GM18951 (cell line): ENCODE results near the gene CDON.

Experiments used
- POLR2A ChIP-seq: IDR thresholded peaks from 4 replicates; pipeline ENCODE4 v1.6.1; 2011; ENCODE audit warnings: mild to moderate bottlenecking; ENCODE audit not compliant: insufficient read length, insufficient read depth; ENCODE audit errors: extremely low read depth
- in situ Hi-C: fragments of 300-500 bp; cut with MboI; formaldehyde crosslinking; loops from one replicate; pipeline ENCODE4 v1.12.0; 2022; ENCODE audit warnings: low sequenced_read_pairs, mixed read lengths, inconsistent platforms; ENCODE audit not compliant: unreplicated experiment

The CDON gene

GRCh38 chr11:125941267-125941618 lies 121.4 kb downstream of the CDON start:
- in situ Hi-C loops: no loop called here

DNA sequence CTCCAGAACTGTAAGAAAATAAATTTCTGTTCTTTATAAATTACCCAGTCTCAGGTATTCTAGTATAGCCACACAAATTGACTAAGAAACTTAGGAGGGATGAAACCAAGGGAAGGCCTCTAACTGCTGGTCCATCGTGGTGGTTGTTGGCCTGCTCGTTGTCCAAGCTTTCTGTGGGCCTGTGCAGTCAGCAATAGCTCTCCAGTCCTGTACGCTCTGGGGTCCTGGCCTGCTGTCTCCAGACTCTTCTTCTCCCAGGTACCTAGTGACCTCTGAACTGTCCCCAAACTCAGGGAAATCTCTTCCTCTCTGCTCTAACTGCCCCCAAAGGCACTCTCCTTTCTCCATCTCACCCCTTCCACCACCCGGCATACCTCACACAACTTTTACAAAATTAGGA lies 122.5 kb downstream of the CDON start:
- no peak for TF ChIP-seq POLR2A
- in situ Hi-C loops: no loop called here

More at GRCh38 chr11:125941267-125941618, 121.4 kb downstream of the CDON start:
- no peak for TF ChIP-seq POLR2A

DNA sequence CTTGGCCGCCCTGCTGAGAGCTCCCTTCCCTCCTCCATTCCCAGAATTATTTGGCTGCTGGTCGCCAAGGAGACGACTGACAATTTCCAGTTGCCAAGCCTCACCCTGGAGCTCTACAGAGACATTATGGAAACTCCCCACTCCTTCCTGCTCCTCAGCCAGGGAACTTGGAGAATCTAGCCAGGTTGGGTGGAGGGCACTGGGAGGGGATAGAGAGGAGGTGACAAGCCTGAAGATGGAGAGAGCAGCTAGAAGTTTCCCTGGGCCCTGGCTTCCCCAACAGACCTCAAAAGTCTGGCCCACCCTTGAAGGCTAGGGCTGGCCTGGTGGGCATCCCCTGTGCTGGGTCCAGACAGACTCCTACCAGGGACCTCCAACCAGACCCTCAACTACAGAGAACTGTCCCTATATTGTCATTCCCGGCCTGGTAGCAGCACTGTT lies 123.6 kb downstream of the CDON start:
- in situ Hi-C loops: no loop called here
- no peak for TF ChIP-seq POLR2A

DNA sequence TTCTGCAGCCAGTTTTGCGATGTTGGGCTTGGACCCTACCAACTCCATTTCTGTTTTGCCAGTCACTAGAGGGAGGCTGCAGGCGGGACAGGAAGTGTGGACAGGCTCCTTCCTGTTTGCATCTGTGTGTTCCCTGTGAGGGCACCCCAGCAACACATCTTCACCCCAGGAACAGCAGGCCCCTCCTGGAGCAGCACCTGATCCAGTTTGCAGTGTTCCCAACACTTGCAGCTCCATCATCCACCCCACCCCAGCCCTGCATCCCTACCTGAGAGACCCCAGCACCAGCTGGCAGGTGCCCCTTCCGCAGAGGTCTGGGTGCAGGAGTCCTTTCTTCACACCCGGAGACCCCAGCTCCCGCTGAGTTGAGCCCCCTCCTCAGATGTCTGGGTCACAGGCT lies 124.2 kb downstream of the CDON start:
- in situ Hi-C loops: no loop called here
- TF ChIP-seq POLR2A: no peak

GRCh38 chr11:125935618-125936199 lies 127.0 kb downstream of the CDON start:
- in situ Hi-C loops: no loop called here
- no peak for TF ChIP-seq POLR2A

DNA sequence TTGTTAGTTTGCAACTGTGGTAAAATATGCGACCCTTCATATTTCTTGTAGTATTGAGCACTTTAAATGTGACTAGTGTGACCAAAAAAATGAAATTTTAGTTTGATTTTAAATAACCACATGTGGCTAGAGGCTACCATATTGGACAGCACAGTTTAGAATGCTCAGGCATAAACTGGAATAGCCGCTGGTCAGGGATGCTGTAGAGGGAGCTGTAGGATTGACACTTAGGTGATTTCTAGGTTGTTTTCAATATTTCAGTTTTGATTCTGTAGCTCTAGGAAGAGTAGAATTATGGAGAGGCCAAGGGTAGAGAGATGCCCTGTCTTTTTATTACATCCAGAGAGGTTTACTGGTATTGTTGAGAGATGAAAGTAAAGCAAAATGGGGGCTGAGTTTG lies 127.6 kb downstream of the CDON start:
- no peak for TF ChIP-seq POLR2A
- in situ Hi-C loops: no loop called here

DNA sequence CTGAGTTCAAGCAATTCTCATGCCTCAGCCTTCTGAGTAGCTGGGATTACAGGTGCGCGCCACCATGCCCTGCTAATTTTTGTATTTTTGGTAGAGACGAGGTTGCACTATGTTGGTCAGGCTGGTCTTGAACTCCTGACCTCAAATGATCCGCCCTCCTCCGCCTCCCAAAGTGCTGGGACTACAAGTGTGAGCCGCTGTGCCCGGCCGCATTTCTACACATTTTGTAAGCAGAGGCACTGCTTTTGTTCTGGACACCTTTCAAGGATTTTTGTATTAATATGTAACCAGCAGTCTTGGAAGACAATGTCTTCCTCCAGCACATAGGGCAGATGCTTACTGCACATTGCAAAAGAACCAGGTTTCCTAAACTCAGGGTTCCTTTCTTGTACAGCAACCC lies 128.2 kb downstream of the CDON start:
- in situ Hi-C loops: no loop called here
- TF ChIP-seq POLR2A: no peak

DNA sequence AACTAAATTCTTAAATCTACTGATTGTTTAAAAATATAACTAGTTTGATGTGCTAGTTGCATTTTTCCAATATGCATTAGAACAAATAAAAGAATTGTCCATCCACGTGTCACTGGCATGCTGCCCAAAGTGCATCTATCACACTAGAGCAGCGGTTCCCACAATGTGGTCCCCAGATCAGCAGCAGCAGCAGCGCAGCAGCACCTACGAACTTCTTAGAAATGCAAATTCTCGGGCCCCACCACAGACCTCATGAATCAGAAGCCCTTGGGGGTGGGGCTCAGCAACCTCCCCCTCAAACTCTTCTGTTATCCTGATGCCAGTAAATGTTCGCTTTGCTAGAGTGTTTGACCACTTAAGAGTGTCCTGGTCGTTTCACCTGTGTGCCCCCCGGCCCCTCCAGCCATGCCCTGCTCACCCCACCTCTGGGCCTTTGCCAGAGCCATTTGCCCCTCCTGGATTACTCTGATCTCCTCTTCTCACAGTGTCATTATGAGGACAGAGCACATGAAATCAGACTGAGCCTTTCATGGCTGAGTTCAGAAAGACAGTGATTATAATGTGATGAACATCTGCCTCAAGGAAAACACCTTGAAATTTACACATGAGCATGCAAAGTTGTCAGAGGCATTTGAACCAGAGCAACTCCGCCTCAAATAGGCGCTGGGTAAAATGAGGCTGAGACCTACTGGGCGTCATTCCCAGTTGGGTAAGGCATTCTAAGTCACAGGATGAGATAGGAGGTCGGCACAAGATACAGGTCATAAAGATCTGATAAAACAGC lies 129.4 kb downstream of the CDON start:
- in situ Hi-C loops: no loop called here
- TF ChIP-seq POLR2A: no peak

- TF ChIP-seq POLR2A: no peak
- in situ Hi-C loops: no loop called here
These were observed 130.4 kb downstream of the CDON start for GRCh38 chr11:125932301-125932700.

DNA sequence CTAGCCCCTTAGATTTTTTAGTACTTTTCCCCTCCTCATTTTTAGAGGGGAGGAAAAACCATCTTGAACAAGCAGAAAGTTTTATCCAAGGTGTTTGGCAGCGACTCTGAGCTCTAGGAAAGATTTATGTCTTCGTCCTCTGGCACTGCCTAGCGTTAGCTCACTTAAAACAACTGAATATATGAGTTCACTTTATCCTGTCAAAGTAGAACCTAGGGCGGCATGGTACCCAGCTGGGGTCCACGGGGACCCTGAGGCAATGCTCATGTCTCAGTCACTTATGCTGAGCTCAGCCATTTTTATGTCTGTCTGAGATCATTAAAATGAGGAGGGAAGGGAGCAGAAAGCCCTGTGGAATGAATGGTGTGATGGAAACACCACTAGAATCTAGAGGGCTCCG lies 131.0 kb downstream of the CDON start:
- in situ Hi-C loops: no loop called here
- TF ChIP-seq POLR2A: no peak

DNA sequence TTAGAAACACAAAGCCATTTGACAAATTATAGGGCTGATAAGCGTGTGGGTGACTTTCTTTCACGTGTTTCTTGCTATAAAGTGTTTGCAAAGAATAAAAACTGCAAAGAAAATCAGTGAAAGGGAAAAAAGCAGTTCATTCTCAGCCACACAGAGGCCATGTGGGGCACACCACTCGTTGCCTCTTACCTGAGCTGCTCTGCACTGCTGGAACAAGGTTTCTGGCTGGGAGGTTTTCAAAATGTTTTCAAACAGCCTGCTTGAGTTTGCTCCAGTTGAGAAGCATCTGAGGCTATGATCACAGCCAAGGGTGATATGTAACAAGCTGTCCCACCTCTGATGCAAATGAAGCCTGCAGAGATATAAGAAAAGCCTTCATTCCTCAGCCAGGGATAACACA lies 131.6 kb downstream of the CDON start:
- TF ChIP-seq POLR2A: no peak
- in situ Hi-C loops: no loop called here

DNA sequence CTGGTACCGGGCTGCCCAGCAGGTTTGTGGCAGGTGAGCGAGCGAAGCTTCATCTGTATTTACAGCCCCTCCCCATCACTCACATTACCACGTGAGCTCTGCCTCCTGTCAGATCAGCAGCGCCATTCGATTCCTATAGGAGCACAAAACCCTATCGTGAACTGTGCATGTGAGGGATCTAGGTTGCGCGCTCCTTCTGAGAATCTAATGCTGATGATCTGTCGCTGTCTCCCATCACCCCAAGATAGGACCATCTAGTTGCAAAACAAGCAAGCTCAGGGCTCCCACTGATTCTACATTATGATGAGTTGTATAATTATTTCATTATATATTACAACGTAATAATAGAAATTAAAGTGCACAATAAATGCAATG lies 132.6 kb downstream of the CDON start:
- in situ Hi-C loops: no loop called here
- TF ChIP-seq POLR2A: no peak

DNA sequence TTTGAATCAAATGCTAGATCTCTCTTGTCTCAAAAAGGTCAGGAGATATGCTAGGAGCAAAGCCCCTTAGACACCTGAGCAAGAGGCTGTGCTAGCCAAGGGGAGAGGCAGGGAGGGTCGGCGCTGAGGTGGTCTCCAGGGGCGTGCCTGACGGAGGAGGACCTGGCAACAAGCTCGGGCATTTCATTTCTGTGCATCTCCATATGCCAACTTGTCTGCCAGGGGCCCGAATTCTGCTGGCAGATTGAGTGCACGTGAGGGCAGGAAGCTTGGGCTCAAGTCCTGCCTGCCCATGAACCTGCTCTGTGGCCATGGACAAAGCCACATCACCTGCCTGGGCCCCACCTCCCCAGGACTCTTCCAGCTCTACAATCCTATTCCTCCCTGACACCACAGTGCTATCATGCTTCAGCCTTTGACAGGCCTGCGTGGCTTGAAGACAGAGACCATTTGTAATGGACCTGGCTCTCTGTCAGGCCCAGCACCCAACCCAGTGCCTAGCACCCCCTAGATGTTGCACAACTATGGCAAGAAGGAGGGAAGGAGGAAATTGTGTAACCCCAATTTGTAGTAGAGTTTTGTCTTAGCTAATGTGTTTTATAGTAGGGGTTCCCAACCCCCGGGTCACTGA lies 133.1 kb downstream of the CDON start:
- TF ChIP-seq POLR2A: no peak
- in situ Hi-C loops: no loop called here

DNA sequence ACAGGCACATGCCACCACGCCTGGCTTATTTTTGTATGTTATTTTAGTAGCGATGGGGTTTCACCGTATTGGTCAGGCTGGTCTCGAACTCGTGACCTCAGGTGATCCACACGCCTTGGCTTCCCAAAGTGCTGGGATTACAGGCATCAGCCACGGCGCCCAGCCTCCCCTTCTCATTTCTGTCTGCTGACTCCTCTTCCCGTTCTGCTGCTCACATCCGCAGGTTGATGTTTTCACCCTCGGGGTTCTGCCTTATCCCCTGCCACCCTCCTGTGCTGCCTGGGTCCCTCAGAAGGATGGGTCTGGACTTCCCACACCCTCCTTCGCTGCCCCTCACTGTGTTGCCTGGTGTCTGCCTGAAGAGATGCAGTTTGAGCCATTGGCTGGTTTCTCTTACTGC lies 136.0 kb downstream of the CDON start:
- in situ Hi-C loops: no loop called here
- no peak for TF ChIP-seq POLR2A
